ENCODE results near the gene CCM2.

CCM2 gene

GRCh38 chr7:45116048-45116447 is 116.0 kb downstream of the CCM2 start:
- Histone ChIP-seq H3K27ac (ENCODE audit: low read depth, low read length) (no peak overlapping the region), H3K9ac (ENCODE audit: low read length in 5 of 5) (no peak overlapping the region), H3K4me1 (ENCODE audit: control insufficient read depth in 5 of 5, insufficient read depth in 5 of 5, low read length in 5 of 5) (peaks cover 0 to 9% (median 5%) of the 10 kb centered on the region in 5 donors), H3K9me3 (ENCODE audit: control insufficient read depth in 5 of 5, low read length in 5 of 5) (no peaks in the 10 kb centered on the region), H3K27me3 (ENCODE audit: control insufficient read depth in 5 of 5, insufficient read depth in 4 of 5, low read length in 5 of 5) (peaks cover 0 to 5% (median 0%) of the 10 kb centered on the region in 5 donors), H3K36me3 (ENCODE audit: control insufficient read depth in 5 of 5, insufficient read depth in 5 of 5, low read length in 5 of 5) (no peaks in the 10 kb centered on the region), H3K4me3 (ENCODE audit: low read depth in 1 of 5, low read length in 5 of 5) (no peak overlapping the region)

DNA sequence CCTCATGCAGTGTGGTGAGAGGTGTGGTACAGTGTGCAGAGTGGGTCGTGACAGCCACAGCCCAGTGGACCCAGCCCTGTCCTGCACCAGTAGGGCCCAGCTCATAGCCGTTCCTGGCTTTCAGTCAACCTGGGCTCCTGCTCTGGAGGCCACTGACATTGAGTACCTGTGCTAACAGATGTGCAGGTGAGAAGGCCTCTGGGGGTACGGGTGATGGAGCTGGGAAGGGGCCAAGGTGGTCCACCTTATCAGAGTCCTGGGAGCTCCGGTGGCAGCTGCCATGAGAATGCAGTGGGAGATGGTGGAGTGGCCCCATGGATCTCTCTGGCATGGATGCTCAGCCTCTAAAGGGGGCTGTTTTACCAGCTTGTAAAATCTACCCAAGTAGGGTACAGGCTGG is 117.6 kb downstream of the CCM2 start:
- no peak overlapping the region for H3K4me3 ChIP-seq (ENCODE audit: low read depth in 1 of 5, low read length in 5 of 5)
- H3K9ac ChIP-seq (ENCODE audit: low read length in 5 of 5): no peak overlapping the region
- H3K36me3 ChIP-seq (ENCODE audit: control insufficient read depth in 5 of 5, insufficient read depth in 5 of 5, low read length in 5 of 5): no peaks in the 10 kb centered on the region
- H3K4me1 ChIP-seq (ENCODE audit: control insufficient read depth in 5 of 5, insufficient read depth in 5 of 5, low read length in 5 of 5): peaks cover 0 to under 1% (median 0%) of the 10 kb centered on the region in 5 donors
- no peak overlapping the region for H3K27ac ChIP-seq (ENCODE audit: low read depth, low read length)
- H3K27me3 ChIP-seq (ENCODE audit: control insufficient read depth in 5 of 5, insufficient read depth in 4 of 5, low read length in 5 of 5): peaks cover 0 to 5% (median 0%) of the 10 kb centered on the region in 5 donors
- H3K9me3 ChIP-seq (ENCODE audit: control insufficient read depth in 5 of 5, low read length in 5 of 5): no peaks in the 10 kb centered on the region

- H3K9me3 ChIP-seq (ENCODE audit: control insufficient read depth in 5 of 5, low read length in 5 of 5): no peaks in the 10 kb centered on the region
- no peak overlapping the region for H3K9ac ChIP-seq (ENCODE audit: low read length in 5 of 5)
- no peaks in the 10 kb centered on the region for H3K36me3 ChIP-seq (ENCODE audit: control insufficient read depth in 5 of 5, insufficient read depth in 5 of 5, low read length in 5 of 5)
- no peak overlapping the region for H3K27ac ChIP-seq (ENCODE audit: low read depth, low read length)
- H3K4me3 ChIP-seq (ENCODE audit: low read depth in 1 of 5, low read length in 5 of 5): no peak overlapping the region
- peaks cover 0 to 5% (median 0%) of the 10 kb centered on the region in 5 donors for H3K27me3 ChIP-seq (ENCODE audit: control insufficient read depth in 5 of 5, insufficient read depth in 4 of 5, low read length in 5 of 5)
- peaks cover 0 to 5% (median 0%) of the 10 kb centered on the region in 5 donors for H3K4me1 ChIP-seq (ENCODE audit: control insufficient read depth in 5 of 5, insufficient read depth in 5 of 5, low read length in 5 of 5)
Measured at GRCh38 chr7:45118292-45118691, 118.3 kb downstream of the CCM2 start.

- Histone ChIP-seq H3K9ac (ENCODE audit: low read length in 5 of 5) (no peak overlapping the region), H3K36me3 (ENCODE audit: control insufficient read depth in 5 of 5, insufficient read depth in 5 of 5, low read length in 5 of 5) (no peaks in the 10 kb centered on the region), H3K9me3 (ENCODE audit: control insufficient read depth in 5 of 5, low read length in 5 of 5) (no peaks in the 10 kb centered on the region)
Measured at GRCh38 chr7:45118889-45119331, 118.9 kb downstream of the CCM2 start.

DNA sequence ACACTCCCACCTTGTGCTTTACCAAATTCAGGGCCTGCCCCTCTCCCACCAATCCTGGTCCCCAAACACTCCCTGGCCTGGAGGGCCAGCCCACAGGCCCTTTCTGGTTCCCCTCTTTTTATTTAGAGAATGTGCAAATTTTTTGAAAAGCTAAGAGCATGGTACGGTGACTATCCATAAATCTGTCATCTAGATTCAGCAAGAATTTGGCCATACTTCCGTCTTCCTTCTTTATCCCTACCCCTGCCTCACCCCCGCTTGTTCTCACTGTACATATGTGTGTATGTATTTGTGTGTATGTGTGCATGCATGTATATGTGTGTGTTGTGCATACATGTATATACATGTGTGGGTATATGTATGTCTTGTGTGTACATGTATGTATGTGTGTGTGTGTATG is 119.5 kb downstream of the CCM2 start:
- peaks cover 0 to 9% (median 0%) of the 10 kb centered on the region in 5 donors for H3K4me1 ChIP-seq (ENCODE audit: control insufficient read depth in 5 of 5, insufficient read depth in 5 of 5, low read length in 5 of 5)
- H3K36me3 ChIP-seq (ENCODE audit: control insufficient read depth in 5 of 5, insufficient read depth in 5 of 5, low read length in 5 of 5): no peaks in the 10 kb centered on the region
- H3K27me3 ChIP-seq (ENCODE audit: control insufficient read depth in 5 of 5, insufficient read depth in 4 of 5, low read length in 5 of 5): peaks cover 0 to 5% (median 0%) of the 10 kb centered on the region in 5 donors
- H3K27ac ChIP-seq (ENCODE audit: low read depth, low read length): no peak overlapping the region
- no peaks in the 10 kb centered on the region for H3K9me3 ChIP-seq (ENCODE audit: control insufficient read depth in 5 of 5, low read length in 5 of 5)
- no peak overlapping the region for H3K9ac ChIP-seq (ENCODE audit: low read length in 5 of 5)
- H3K4me3 ChIP-seq (ENCODE audit: low read depth in 1 of 5, low read length in 5 of 5): no peak overlapping the region

More at GRCh38 chr7:45118889-45119331, 118.9 kb downstream of the CCM2 start:
- H3K27me3 ChIP-seq (ENCODE audit: control insufficient read depth in 5 of 5, insufficient read depth in 4 of 5, low read length in 5 of 5): peaks cover 0 to 5% (median 0%) of the 10 kb centered on the region in 5 donors
- no peak overlapping the region for H3K4me3 ChIP-seq (ENCODE audit: low read depth in 1 of 5, low read length in 5 of 5)
- H3K27ac ChIP-seq (ENCODE audit: low read depth, low read length): no peak overlapping the region
- peaks cover 0 to 9% (median 0%) of the 10 kb centered on the region in 5 donors for H3K4me1 ChIP-seq (ENCODE audit: control insufficient read depth in 5 of 5, insufficient read depth in 5 of 5, low read length in 5 of 5)

GRCh38 chr7:45122975-45123860 is 123.2 kb downstream of the CCM2 start:
- no peaks in the 10 kb centered on the region for H3K36me3 ChIP-seq (ENCODE audit: control insufficient read depth in 5 of 5, insufficient read depth in 5 of 5, low read length in 5 of 5)
- no peak overlapping the region for H3K4me3 ChIP-seq (ENCODE audit: low read depth in 1 of 5, low read length in 5 of 5)
- no peaks in the 10 kb centered on the region for H3K27me3 ChIP-seq (ENCODE audit: control insufficient read depth in 5 of 5, insufficient read depth in 4 of 5, low read length in 5 of 5)
- no peak overlapping the region for H3K27ac ChIP-seq (ENCODE audit: low read depth, low read length)
- no peaks in the 10 kb centered on the region for H3K9me3 ChIP-seq (ENCODE audit: control insufficient read depth in 5 of 5, low read length in 5 of 5)
- peaks cover 0 to 9% (median 0%) of the 10 kb centered on the region in 5 donors for H3K4me1 ChIP-seq (ENCODE audit: control insufficient read depth in 5 of 5, insufficient read depth in 5 of 5, low read length in 5 of 5)
- H3K9ac ChIP-seq (ENCODE audit: low read length in 5 of 5): peak overlapping the region in 1 of 5 donors; percentile 31

- no peak overlapping the region for H3K9ac ChIP-seq (ENCODE audit: low read length in 5 of 5)
- H3K4me3 ChIP-seq (ENCODE audit: low read depth in 1 of 5, low read length in 5 of 5): no peak overlapping the region
- H3K9me3 ChIP-seq (ENCODE audit: control insufficient read depth in 5 of 5, low read length in 5 of 5): no peaks in the 10 kb centered on the region
- no peaks in the 10 kb centered on the region for H3K36me3 ChIP-seq (ENCODE audit: control insufficient read depth in 5 of 5, insufficient read depth in 5 of 5, low read length in 5 of 5)
- peaks cover 0 to 9% (median 0%) of the 10 kb centered on the region in 5 donors for H3K4me1 ChIP-seq (ENCODE audit: control insufficient read depth in 5 of 5, insufficient read depth in 5 of 5, low read length in 5 of 5)
- no peaks in the 10 kb centered on the region for H3K27me3 ChIP-seq (ENCODE audit: control insufficient read depth in 5 of 5, insufficient read depth in 4 of 5, low read length in 5 of 5)
- H3K27ac ChIP-seq (ENCODE audit: low read depth, low read length): no peak overlapping the region
Measured at GRCh38 chr7:45123913-45124710, 124.1 kb downstream of the CCM2 start.

GRCh38 chr7:45125193-45125904 is 125.3 kb downstream of the CCM2 start:
- no peak overlapping the region for H3K4me3 ChIP-seq (ENCODE audit: low read depth in 1 of 5, low read length in 5 of 5)
- H3K9me3 ChIP-seq (ENCODE audit: control insufficient read depth in 5 of 5, low read length in 5 of 5): no peaks in the 10 kb centered on the region
- no peaks in the 10 kb centered on the region for H3K36me3 ChIP-seq (ENCODE audit: control insufficient read depth in 5 of 5, insufficient read depth in 5 of 5, low read length in 5 of 5)
- H3K27me3 ChIP-seq (ENCODE audit: control insufficient read depth in 5 of 5, insufficient read depth in 4 of 5, low read length in 5 of 5): no peaks in the 10 kb centered on the region
- no peak overlapping the region for H3K9ac ChIP-seq (ENCODE audit: low read length in 5 of 5)
- no peak overlapping the region for H3K27ac ChIP-seq (ENCODE audit: low read depth, low read length)
- peaks cover 0 to 9% (median 0%) of the 10 kb centered on the region in 5 donors for H3K4me1 ChIP-seq (ENCODE audit: control insufficient read depth in 5 of 5, insufficient read depth in 5 of 5, low read length in 5 of 5)

Measured in subcutaneous abdominal adipose tissue (tissue), 5 donors.